ENCODE results near the gene ITPA. TPM values are rescaled to one million over a fixed set of nuclear protein-coding genes. Genes with fewer than 3 reads are reported as not detected.
A peak's percentile ranks its signal among the peaks of the same experiment; 100 is the strongest.

The ITPA gene
- total and polyA plus RNA-seq, 12 donors = 15.8 to 53.6 (median 22.9) TPM

- H3K9me3 ChIP-seq = no peaks in the 10 kb centered on the region
- WGBS, 2 donors = 88 to 95% methylated on average over 6 of the region's 6 CpGs
- intact Hi-C loops (cut with DNase I) = loop anchor here in 4 of 10 donors (5.0 to 10.0 kb wide), 3 partner anchors 61 to 94 kb away; no protein-coding TSS in a partner anchor
- H3K36me3 ChIP-seq = peaks cover 0 to 61% (median 9%) of the 10 kb centered on the region in 9 donors
- H3K27me3 ChIP-seq = no peaks in the 10 kb centered on the region
- no peak overlapping the region for H3K27ac ChIP-seq
- ATAC-seq = no peak
- no peak overlapping the region for H3K4me3 ChIP-seq
- H3K4me1 ChIP-seq = peaks cover 0 to 16% (median 4%) of the 10 kb centered on the region in 9 donors
- TF ChIP-seq, protein P1, sequence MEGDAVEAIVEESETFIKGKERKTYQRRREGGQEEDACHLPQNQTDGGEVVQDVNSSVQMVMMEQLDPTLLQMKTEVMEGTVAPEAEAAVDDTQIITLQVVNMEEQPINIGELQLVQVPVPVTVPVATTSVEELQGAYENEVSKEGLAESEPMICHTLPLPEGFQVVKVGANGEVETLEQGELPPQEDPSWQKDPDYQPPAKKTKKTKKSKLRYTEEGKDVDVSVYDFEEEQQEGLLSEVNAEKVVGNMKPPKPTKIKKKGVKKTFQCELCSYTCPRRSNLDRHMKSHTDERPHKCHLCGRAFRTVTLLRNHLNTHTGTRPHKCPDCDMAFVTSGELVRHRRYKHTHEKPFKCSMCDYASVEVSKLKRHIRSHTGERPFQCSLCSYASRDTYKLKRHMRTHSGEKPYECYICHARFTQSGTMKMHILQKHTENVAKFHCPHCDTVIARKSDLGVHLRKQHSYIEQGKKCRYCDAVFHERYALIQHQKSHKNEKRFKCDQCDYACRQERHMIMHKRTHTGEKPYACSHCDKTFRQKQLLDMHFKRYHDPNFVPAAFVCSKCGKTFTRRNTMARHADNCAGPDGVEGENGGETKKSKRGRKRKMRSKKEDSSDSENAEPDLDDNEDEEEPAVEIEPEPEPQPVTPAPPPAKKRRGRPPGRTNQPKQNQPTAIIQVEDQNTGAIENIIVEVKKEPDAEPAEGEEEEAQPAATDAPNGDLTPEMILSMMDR (IDR thresholded peaks at IDR 0.05) = no peak
- no peak for DNase-seq
These were observed 14.3 kb downstream of the ITPA start for GRCh38 chr20:3223651-3223993.

GRCh38 chr20:3223994-3224680 is 14.8 kb downstream of the ITPA start:
- Histone ChIP-seq H3K4me1 (peaks cover 0 to 14% (median 3%) of the 10 kb centered on the region in 9 donors), H3K9me3 (no peaks in the 10 kb centered on the region), H3K4me3 (no peak overlapping the region), H3K27me3 (no peaks in the 10 kb centered on the region), H3K27ac (no peak overlapping the region), H3K36me3 (peaks cover 0 to 61% (median 9%) of the 10 kb centered on the region in 9 donors)
- ATAC-seq = peak in 1 of 8 donors; percentile 10
- TF ChIP-seq, protein P1 (IDR thresholded peaks at IDR 0.05) = no peak
- 85 to 93% methylated on average over 20 of the region's 20 CpGs for WGBS, 2 donors
- intact Hi-C loops (cut with DNase I) = loop anchor here in 4 of 10 donors (5.0 to 10.0 kb wide), 3 partner anchors 61 to 93 kb away; no protein-coding TSS in a partner anchor
- DNase-seq = no peak

- peaks cover 0 to 14% (median 3%) of the 10 kb centered on the region in 9 donors for H3K4me1 ChIP-seq
- no peaks in the 10 kb centered on the region for H3K27me3 ChIP-seq
- H3K9me3 ChIP-seq = no peaks in the 10 kb centered on the region
- TF ChIP-seq, protein P1 (IDR thresholded peaks at IDR 0.05) = no peak
- no peak for ATAC-seq
- intact Hi-C loops (cut with DNase I) = loop anchor here in 4 of 10 donors (5.0 to 10.0 kb wide), 3 partner anchors 60 to 92 kb away; no protein-coding TSS in a partner anchor
- 94 to 95% methylated on average over 8 of the region's 8 CpGs for WGBS, 2 donors
- DNase-seq = no peak
- H3K27ac ChIP-seq = no peak overlapping the region
- H3K36me3 ChIP-seq = peaks cover 0 to 54% (median 9%) of the 10 kb centered on the region in 9 donors
- no peak overlapping the region for H3K4me3 ChIP-seq
These were observed 15.6 kb downstream of the ITPA start for GRCh38 chr20:3224681-3225421.

- WGBS, 2 donors = 89 to 91% methylated on average over 10 of the region's 10 CpGs
These were observed 16.8 kb downstream of the ITPA start for GRCh38 chr20:3226093-3226492.

More at GRCh38 chr20:3226093-3226492, 16.8 kb downstream of the ITPA start:
- DNase-seq (no peak), ATAC-seq (no peak)
- peaks cover 0 to 41% (median 9%) of the 10 kb centered on the region in 9 donors for H3K36me3 ChIP-seq
- no peaks in the 10 kb centered on the region for H3K9me3 ChIP-seq
- no peak overlapping the region for H3K27ac ChIP-seq
- H3K4me1 ChIP-seq = peaks cover 0 to 14% (median 3%) of the 10 kb centered on the region in 9 donors
- H3K4me3 ChIP-seq = no peak overlapping the region
- TF ChIP-seq, protein P1 (IDR thresholded peaks at IDR 0.05) = no peak
- intact Hi-C loops (cut with DNase I) = loop anchor here in 2 of 10 donors (10.0 kb wide), 2 partner anchors 59 to 89 kb away; no protein-coding TSS in a partner anchor
- no peaks in the 10 kb centered on the region for H3K27me3 ChIP-seq

All from heart right ventricle (tissue), 16 donors.